Measurements from ENCODE around the gene OR6V1. TPM values are rescaled to one million over a fixed set of nuclear protein-coding genes. Genes with fewer than 3 reads are reported as not detected.

The OR6V1 gene
- total RNA-seq, 6 experiments from 2014 or later = not detected

DNA sequence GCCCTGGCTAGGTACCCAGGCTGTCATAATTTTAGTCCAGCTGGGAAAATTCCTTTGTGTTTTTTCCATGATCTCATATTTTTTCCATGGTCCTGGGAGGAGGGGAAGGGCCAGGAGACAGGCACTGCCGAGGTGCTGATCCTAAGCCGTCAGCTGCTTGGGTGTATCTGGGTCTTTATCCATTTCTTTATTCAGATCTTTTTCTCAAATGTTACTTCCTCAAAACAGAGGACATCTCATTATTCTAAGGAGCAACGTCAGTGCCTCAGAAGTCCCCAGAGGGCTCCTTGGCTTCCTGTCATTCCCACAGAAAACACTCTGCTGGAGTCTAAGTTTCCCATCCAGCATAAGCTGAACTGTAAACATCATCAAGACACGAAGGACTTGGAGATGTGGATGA, 2.8 kb upstream of the OR6V1 start:
- TF ChIP-seq POLR2A (IDR thresholded peaks at IDR 0.05) = no peak
- TF ChIP-seq, protein P1, sequence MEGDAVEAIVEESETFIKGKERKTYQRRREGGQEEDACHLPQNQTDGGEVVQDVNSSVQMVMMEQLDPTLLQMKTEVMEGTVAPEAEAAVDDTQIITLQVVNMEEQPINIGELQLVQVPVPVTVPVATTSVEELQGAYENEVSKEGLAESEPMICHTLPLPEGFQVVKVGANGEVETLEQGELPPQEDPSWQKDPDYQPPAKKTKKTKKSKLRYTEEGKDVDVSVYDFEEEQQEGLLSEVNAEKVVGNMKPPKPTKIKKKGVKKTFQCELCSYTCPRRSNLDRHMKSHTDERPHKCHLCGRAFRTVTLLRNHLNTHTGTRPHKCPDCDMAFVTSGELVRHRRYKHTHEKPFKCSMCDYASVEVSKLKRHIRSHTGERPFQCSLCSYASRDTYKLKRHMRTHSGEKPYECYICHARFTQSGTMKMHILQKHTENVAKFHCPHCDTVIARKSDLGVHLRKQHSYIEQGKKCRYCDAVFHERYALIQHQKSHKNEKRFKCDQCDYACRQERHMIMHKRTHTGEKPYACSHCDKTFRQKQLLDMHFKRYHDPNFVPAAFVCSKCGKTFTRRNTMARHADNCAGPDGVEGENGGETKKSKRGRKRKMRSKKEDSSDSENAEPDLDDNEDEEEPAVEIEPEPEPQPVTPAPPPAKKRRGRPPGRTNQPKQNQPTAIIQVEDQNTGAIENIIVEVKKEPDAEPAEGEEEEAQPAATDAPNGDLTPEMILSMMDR (IDR thresholded peaks at IDR 0.05) = no peak
- WGBS (ENCODE audit: insufficient coverage, low coverage, low lambda C conversion rate, missing lambda C conversion rate) = 27% methylated on average over 4 of the region's 4 CpGs
- H3K27me3 ChIP-seq = no peaks in the 10 kb centered on the region
- H3K27ac ChIP-seq = no peak overlapping the region
- H3K4me1 ChIP-seq = no peaks in the 10 kb centered on the region
- ATAC-seq (no peak), DNase-seq (no peak)
- H3K36me3 ChIP-seq = no peaks in the 10 kb centered on the region
- H3K9me3 ChIP-seq = no peaks in the 10 kb centered on the region
- H3K4me3 ChIP-seq = no peak overlapping the region
- intact Hi-C loops (cut with DNase I) = no loop called here

DNA sequence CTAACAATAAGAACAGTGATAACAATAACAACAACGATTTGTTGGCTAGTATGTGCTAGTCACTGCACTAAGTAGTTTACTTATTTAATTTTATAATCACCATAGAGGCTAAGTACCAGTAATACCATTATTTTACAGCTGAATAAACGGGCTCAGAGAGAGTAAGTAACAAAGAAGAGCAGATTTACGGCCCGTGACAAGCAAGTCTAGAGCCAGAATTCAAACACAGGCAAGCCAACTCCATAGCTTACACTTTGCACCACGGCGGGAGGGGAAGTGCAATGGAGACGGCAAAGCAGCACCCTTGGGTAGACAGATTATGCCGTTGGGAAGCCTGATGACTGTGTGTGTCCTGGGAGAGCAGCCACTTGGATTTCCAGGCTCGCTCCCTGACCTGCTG, 1.2 kb upstream of the OR6V1 start:
- Histone ChIP-seq H3K4me3 (no peak overlapping the region), H3K9me3 (no peaks in the 10 kb centered on the region), H3K27me3 (no peaks in the 10 kb centered on the region), H3K36me3 (no peaks in the 10 kb centered on the region), H3K4me1 (no peaks in the 10 kb centered on the region), H3K27ac (no peak overlapping the region)
- no peak for TF ChIP-seq POLR2A (IDR thresholded peaks at IDR 0.05)
- TF ChIP-seq, protein P1 (IDR thresholded peaks at IDR 0.05) = no peak
- DNase-seq (no peak), ATAC-seq (no peak)
- intact Hi-C loops (cut with DNase I) = no loop called here
- 69% methylated on average over 7 of the region's 9 CpGs for WGBS (ENCODE audit: insufficient coverage, low coverage, low lambda C conversion rate, missing lambda C conversion rate)

DNA sequence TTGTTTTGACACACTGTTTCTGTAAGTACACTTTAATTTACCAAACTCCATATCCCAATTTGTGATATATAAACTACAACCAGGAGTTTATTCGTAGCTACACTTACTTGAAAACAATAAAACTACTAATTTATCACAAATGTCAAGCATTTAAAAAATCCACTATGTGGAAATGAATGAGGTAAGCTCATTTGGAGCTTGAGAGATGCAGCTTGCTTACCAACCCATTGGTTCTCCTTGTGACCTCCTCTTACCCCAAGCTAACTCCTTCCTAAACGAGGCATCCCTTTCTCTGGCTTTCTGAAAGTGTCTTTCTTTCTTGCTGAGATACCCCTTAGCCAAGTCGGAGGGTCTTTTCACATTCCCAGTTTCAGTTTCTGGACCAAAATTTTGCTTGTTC, 2.5 kb downstream of the OR6V1 start:
- TF ChIP-seq POLR2A (IDR thresholded peaks at IDR 0.05) = no peak
- TF ChIP-seq, protein P1 (IDR thresholded peaks at IDR 0.05) = no peak
- WGBS (ENCODE audit: insufficient coverage, low coverage, low lambda C conversion rate, missing lambda C conversion rate) = 49% methylated on average over 3 of the region's 3 CpGs
- no peaks in the 10 kb centered on the region for H3K4me1 ChIP-seq
- no peak overlapping the region for H3K27ac ChIP-seq
- ATAC-seq (no peak), DNase-seq (no peak)
- H3K9me3 ChIP-seq = no peaks in the 10 kb centered on the region
- intact Hi-C loops (cut with DNase I) = no loop called here
- no peaks in the 10 kb centered on the region for H3K36me3 ChIP-seq
- no peak overlapping the region for H3K4me3 ChIP-seq
- H3K27me3 ChIP-seq = no peaks in the 10 kb centered on the region

DNA sequence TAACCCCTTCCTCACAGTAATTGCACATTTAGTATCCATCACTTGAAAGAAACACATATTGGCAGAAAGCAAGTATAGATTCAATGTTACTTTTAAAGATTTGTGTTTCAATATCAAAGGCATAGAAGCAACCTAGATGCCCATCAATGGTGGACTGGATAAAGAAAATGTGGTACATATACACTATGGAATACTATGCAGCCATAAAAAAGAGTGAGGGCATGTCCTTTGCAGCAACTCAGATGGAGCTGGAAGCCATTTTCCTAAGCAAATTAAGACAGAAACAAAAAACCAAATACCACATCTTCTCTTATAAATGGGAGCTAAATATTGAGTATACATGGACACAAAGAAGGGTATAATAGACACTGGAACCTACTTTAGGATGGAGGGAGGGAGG, 3.6 kb downstream of the OR6V1 start:
- H3K27ac ChIP-seq = no peak overlapping the region
- H3K36me3 ChIP-seq = no peaks in the 10 kb centered on the region
- DNase-seq (no peak), ATAC-seq (no peak)
- H3K4me1 ChIP-seq = no peaks in the 10 kb centered on the region
- H3K27me3 ChIP-seq = no peaks in the 10 kb centered on the region
- H3K4me3 ChIP-seq = no peak overlapping the region
- intact Hi-C loops (cut with DNase I) = no loop called here
- TF ChIP-seq, protein P1 (IDR thresholded peaks at IDR 0.05) = no peak
- no peak for TF ChIP-seq POLR2A (IDR thresholded peaks at IDR 0.05)
- H3K9me3 ChIP-seq = no peaks in the 10 kb centered on the region

DNA sequence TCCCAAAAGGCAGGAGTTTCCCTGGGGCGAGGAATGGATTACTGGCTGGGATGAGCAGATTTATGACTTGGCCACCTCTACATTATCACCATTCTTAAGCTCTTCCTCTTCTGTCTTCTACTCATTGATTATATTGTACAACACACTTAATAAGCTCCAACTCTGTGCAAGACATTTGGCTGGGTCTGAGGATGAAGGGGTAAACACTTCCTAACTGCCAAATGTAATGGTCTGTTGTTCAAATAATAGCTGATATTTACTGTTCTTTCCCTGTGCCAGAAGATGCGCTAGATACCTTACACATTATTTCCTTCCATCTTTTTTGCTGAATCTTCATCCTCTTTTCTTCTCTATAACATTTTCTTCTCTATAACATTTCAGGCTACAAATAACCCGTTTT, 11.6 kb downstream of the OR6V1 start:
- no peaks in the 10 kb centered on the region for H3K27me3 ChIP-seq
- no peak for DNase-seq
- no peaks in the 10 kb centered on the region for H3K36me3 ChIP-seq
- TF ChIP-seq, protein P1 (IDR thresholded peaks at IDR 0.05) = no peak
- TF ChIP-seq POLR2A (IDR thresholded peaks at IDR 0.05) = no peak
- intact Hi-C loops (cut with DNase I) = no loop called here
- H3K4me1 ChIP-seq = no peaks in the 10 kb centered on the region
- H3K9me3 ChIP-seq = no peaks in the 10 kb centered on the region
- no peak overlapping the region for H3K4me3 ChIP-seq
- H3K27ac ChIP-seq = no peak overlapping the region
- no peak for ATAC-seq
- WGBS (ENCODE audit: insufficient coverage, low coverage, low lambda C conversion rate, missing lambda C conversion rate) = 54% methylated on average over 2 of the region's 3 CpGs

Measured in right lobe of liver (tissue), 6 donors.